ENCODE data around the gene MUC3A.

GRCh38 chr7:100962537-100962936, 13.2 kb downstream of the MUC3A start:
- no peak for TF ChIP-seq POLR2A (IDR thresholded peaks at IDR 0.05)
- TF ChIP-seq CTCF (IDR thresholded peaks at IDR 0.05), result no peak

Data from transverse colon (tissue), 3 donors.